Stimulated activated CD8-positive, alpha-beta memory T cell treated with anti-CD3 and anti-CD28 coated beads, Interleukin-2, amount 100 ng/mL, for 1 hour (primary cell): ENCODE data around the gene CDC7.
"Not testable (repeated sequence)": the region's sequence is repeated elsewhere in the genome, so short reads cannot be mapped to it uniquely, and the experiment has no call there.

Source experiments
- DNase-seq, 2 donors: peaks; one replicate each; pipeline ENCODE4 v3.0.0-alpha.2; 2020; ENCODE audit warnings: low read depth in 2 of 2

The CDC7 gene

GRCh38 chr1:91510754-91511153 lies 10.1 kb downstream of the CDC7 start:
- DNase-seq, result no peak

GRCh38 chr1:91511386-91511785 lies 10.7 kb downstream of the CDC7 start:
- DNase-seq, result no peak

GRCh38 chr1:91513160-91513559 lies 12.5 kb downstream of the CDC7 start:
- DNase-seq, result no peak

GRCh38 chr1:91513706-91514105 lies 13.1 kb downstream of the CDC7 start:
- DNase-seq, result no peak

GRCh38 chr1:91515994-91516393 lies 15.3 kb downstream of the CDC7 start:
- DNase-seq, result no peak

GRCh38 chr1:91516605-91517004 lies 16.0 kb downstream of the CDC7 start:
- not testable (repeated sequence) for DNase-seq

- not testable (repeated sequence) for DNase-seq
These were observed 18.5 kb downstream of the CDC7 start for GRCh38 chr1:91519167-91519566.

GRCh38 chr1:91520942-91521507 lies 20.4 kb downstream of the CDC7 start:
- DNase-seq, result no peak

GRCh38 chr1:91523482-91523881 lies 22.8 kb downstream of the CDC7 start:
- DNase-seq, result no peak

GRCh38 chr1:91526496-91526895 lies 25.8 kb downstream of the CDC7 start:
- DNase-seq, result no peak

GRCh38 chr1:91527266-91527765 lies 26.7 kb downstream of the CDC7 start:
- no peak for DNase-seq

GRCh38 chr1:91527781-91528180 lies 27.1 kb downstream of the CDC7 start:
- DNase-seq, result no peak

- no peak for DNase-seq
These were observed 29.2 kb downstream of the CDC7 start for GRCh38 chr1:91529856-91530255.

GRCh38 chr1:91533361-91534024 lies 32.8 kb downstream of the CDC7 start:
- DNase-seq, result no peak

GRCh38 chr1:91535441-91535840 lies 34.8 kb downstream of the CDC7 start:
- DNase-seq, result no peak

GRCh38 chr1:91537281-91537986 lies 36.8 kb downstream of the CDC7 start:
- no peak for DNase-seq

GRCh38 chr1:91537987-91538304 lies 37.3 kb downstream of the CDC7 start:
- no peak for DNase-seq

GRCh38 chr1:91540910-91541309 lies 40.3 kb downstream of the CDC7 start:
- DNase-seq, result no peak

GRCh38 chr1:91541918-91542533 lies 41.4 kb downstream of the CDC7 start:
- DNase-seq, result no peak

- DNase-seq, result no peak
These were observed 45.1 kb downstream of the CDC7 start for GRCh38 chr1:91545506-91546300.

- no peak for DNase-seq
These were observed 45.6 kb downstream of the CDC7 start for GRCh38 chr1:91546301-91546581.

GRCh38 chr1:91546876-91547275 lies 46.2 kb downstream of the CDC7 start:
- DNase-seq, result no peak
